Vagina (tissue), 2 donors: Measurements from ENCODE around the gene RSPH10B2.
"Not testable (repeated sequence)": the region's sequence is repeated elsewhere in the genome, so short reads cannot be mapped to it uniquely, and the experiment has no call there.

ENCODE experiments used
- CTCF ChIP-seq, 3 experiments: fragments of 450-650 bp in 2 of 3; fragments of 200-600 bp in 1 of 3; sonication (generic) in 1 of 3; IDR thresholded peaks; one replicate each; pipeline ENCODE4 v1.5.1; 2017 to 2019; ENCODE audit warnings: antibody characterized with exemption in 3 of 3, mild to moderate bottlenecking in 2 of 3, moderate library complexity in 2 of 3
- POLR2AphosphoS5 ChIP-seq, 2 donors: sonication (generic); formaldehyde crosslinking; IDR thresholded peaks; one replicate each; pipeline ENCODE4 v1.9.0; 2017; ENCODE audit warnings: antibody characterized with exemption in 2 of 2, mild to moderate bottlenecking in 2 of 2, low read depth in 1 of 2; ENCODE audit not compliant: insufficient read depth in 1 of 2

GRCh38 chr7:6715898-6716297 is 38.0 kb upstream of the RSPH10B2 start:
- TF ChIP-seq CTCF (IDR thresholded peaks at IDR 0.05); POLR2AphosphoS5 (IDR thresholded peaks at IDR 0.05; ENCODE audit: insufficient read depth in 1 of 2, low read depth in 1 of 2): not testable (repeated sequence)
